Measurements from ENCODE around the gene NPAS3. TPM values are rescaled to one million over a fixed set of nuclear protein-coding genes. Genes with fewer than 3 reads are reported as not detected.

Gene NPAS3
- total and polyA plus RNA-seq, 5 donors from 2014 or later = not detected

GRCh38 chr14:33026850-33027430 lies 88.3 kb downstream of the NPAS3 start:
- H3K9me3 Mint-ChIP-seq = peaks cover 0 to 8% (median 2%) of the 10 kb centered on the region in 7 donors
- H3K36me3 Mint-ChIP-seq = no peaks in the 10 kb centered on the region
- no peaks in the 10 kb centered on the region for H3K36me3 ChIP-seq (ENCODE audit: control insufficient read depth, insufficient read depth, low read length)
- ATAC-seq (ENCODE audit: low read depth in 2 of 2) (no peak), DNase-seq (no peak)
- no peaks in the 10 kb centered on the region for H3K9me3 ChIP-seq (ENCODE audit: control insufficient read depth in 2 of 2, low read length in 2 of 2)
- no peak overlapping the region for H3K27ac ChIP-seq (ENCODE audit: insufficient read depth, low read length, poor library complexity, severe bottlenecking)
- no peaks in the 10 kb centered on the region for H3K27me3 Mint-ChIP-seq
- no peaks in the 10 kb centered on the region for H3K4me1 ChIP-seq (ENCODE audit: control insufficient read depth, insufficient read depth, low read length, poor library complexity, severe bottlenecking)
- H3K4me1 Mint-ChIP-seq = no peaks in the 10 kb centered on the region
- peak overlapping the region in 1 of 3 donors; percentile 28 for H3K27ac Mint-ChIP-seq
- H3K4me3 ChIP-seq (ENCODE audit: low read depth, low read length) = no peak overlapping the region
- no peak overlapping the region for H3K4me3 Mint-ChIP-seq
- H3K27me3 ChIP-seq (ENCODE audit: control insufficient read depth, insufficient read depth, low read length) = no peaks in the 10 kb centered on the region

GRCh38 chr14:33029511-33029910 lies 90.8 kb downstream of the NPAS3 start:
- H3K4me1 Mint-ChIP-seq = no peaks in the 10 kb centered on the region
- H3K36me3 ChIP-seq (ENCODE audit: control insufficient read depth, insufficient read depth, low read length) = no peaks in the 10 kb centered on the region

DNA sequence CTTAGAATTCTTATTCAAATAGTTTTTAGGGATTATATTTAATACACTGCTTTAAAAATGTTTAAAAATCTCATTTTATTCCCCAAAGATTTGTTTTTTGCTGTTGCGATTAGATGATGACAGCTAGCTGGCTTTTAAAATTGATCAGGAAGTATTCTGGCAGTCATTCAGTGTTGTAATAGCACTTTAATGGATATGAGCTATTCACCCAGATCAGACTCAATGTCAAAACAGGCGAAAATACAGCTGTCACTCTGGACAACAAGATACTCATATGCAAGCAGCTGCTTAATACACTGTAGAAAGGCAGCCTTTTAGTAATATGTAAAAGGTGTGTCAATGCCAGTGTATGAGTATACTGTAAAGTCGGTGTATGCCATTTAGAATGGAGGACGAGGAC lies 91.7 kb downstream of the NPAS3 start:
- Histone ChIP-seq H3K4me1 (ENCODE audit: control insufficient read depth, insufficient read depth, low read length, poor library complexity, severe bottlenecking) (no peaks in the 10 kb centered on the region), H3K9me3 (ENCODE audit: control insufficient read depth in 2 of 2, low read length in 2 of 2) (no peaks in the 10 kb centered on the region), H3K36me3 (ENCODE audit: control insufficient read depth, insufficient read depth, low read length) (no peaks in the 10 kb centered on the region), H3K27ac (ENCODE audit: insufficient read depth, low read length, poor library complexity, severe bottlenecking) (no peak overlapping the region), H3K27me3 (ENCODE audit: control insufficient read depth, insufficient read depth, low read length) (no peaks in the 10 kb centered on the region), H3K4me3 (ENCODE audit: low read depth, low read length) (no peak overlapping the region)
- Mint-ChIP-seq H3K27ac (no peak overlapping the region), H3K9me3 (peaks cover 0 to 8% (median 3%) of the 10 kb centered on the region in 7 donors), H3K36me3 (no peaks in the 10 kb centered on the region), H3K4me3 (no peak overlapping the region), H3K4me1 (no peaks in the 10 kb centered on the region), H3K27me3 (no peaks in the 10 kb centered on the region)
- ATAC-seq (ENCODE audit: low read depth in 2 of 2) = no peak
- DNase-seq = no peak

More at GRCh38 chr14:33029511-33029910, 90.8 kb downstream of the NPAS3 start:
- Mint-ChIP-seq H3K9me3 (peaks cover 0 to 8% (median 3%) of the 10 kb centered on the region in 7 donors), H3K27ac (no peak overlapping the region), H3K36me3 (no peaks in the 10 kb centered on the region), H3K27me3 (no peaks in the 10 kb centered on the region), H3K4me3 (no peak overlapping the region)
- DNase-seq = no peak
- no peaks in the 10 kb centered on the region for H3K9me3 ChIP-seq (ENCODE audit: control insufficient read depth in 2 of 2, low read length in 2 of 2)
- ATAC-seq (ENCODE audit: low read depth in 2 of 2) = no peak
- H3K4me3 ChIP-seq (ENCODE audit: low read depth, low read length) = no peak overlapping the region
- no peaks in the 10 kb centered on the region for H3K4me1 ChIP-seq (ENCODE audit: control insufficient read depth, insufficient read depth, low read length, poor library complexity, severe bottlenecking)
- no peak overlapping the region for H3K27ac ChIP-seq (ENCODE audit: insufficient read depth, low read length, poor library complexity, severe bottlenecking)
- H3K27me3 ChIP-seq (ENCODE audit: control insufficient read depth, insufficient read depth, low read length) = no peaks in the 10 kb centered on the region

- Histone ChIP-seq H3K27me3 (ENCODE audit: control insufficient read depth, insufficient read depth, low read length) (no peaks in the 10 kb centered on the region), H3K27ac (ENCODE audit: insufficient read depth, low read length, poor library complexity, severe bottlenecking) (no peak overlapping the region), H3K4me1 (ENCODE audit: control insufficient read depth, insufficient read depth, low read length, poor library complexity, severe bottlenecking) (no peaks in the 10 kb centered on the region), H3K36me3 (ENCODE audit: control insufficient read depth, insufficient read depth, low read length) (no peaks in the 10 kb centered on the region), H3K9me3 (ENCODE audit: control insufficient read depth in 2 of 2, low read length in 2 of 2) (no peaks in the 10 kb centered on the region), H3K4me3 (ENCODE audit: low read depth, low read length) (no peak overlapping the region)
- Mint-ChIP-seq H3K4me1 (peaks cover 0 to 1% (median 0%) of the 10 kb centered on the region in 4 donors), H3K9me3 (peaks cover 0 to 4% (median 0%) of the 10 kb centered on the region in 7 donors), H3K36me3 (no peaks in the 10 kb centered on the region), H3K4me3 (peak overlapping the region in 1 of 4 donors; percentile 61), H3K27me3 (no peaks in the 10 kb centered on the region), H3K27ac (no peak overlapping the region)
- no peak for ATAC-seq (ENCODE audit: low read depth in 2 of 2)
- no peak for DNase-seq
These were observed 96.9 kb downstream of the NPAS3 start for GRCh38 chr14:33035416-33036194.

- Mint-ChIP-seq H3K27me3 (no peaks in the 10 kb centered on the region), H3K9me3 (peaks cover 0 to 15% (median 3%) of the 10 kb centered on the region in 7 donors), H3K27ac (no peak overlapping the region), H3K4me1 (peaks cover 0 to 1% (median 0%) of the 10 kb centered on the region in 4 donors), H3K36me3 (no peaks in the 10 kb centered on the region), H3K4me3 (no peak overlapping the region)
- no peaks in the 10 kb centered on the region for H3K36me3 ChIP-seq (ENCODE audit: control insufficient read depth, insufficient read depth, low read length)
- DNase-seq (no peak), ATAC-seq (ENCODE audit: low read depth in 2 of 2) (no peak)
- no peak overlapping the region for H3K27ac ChIP-seq (ENCODE audit: insufficient read depth, low read length, poor library complexity, severe bottlenecking)
- H3K4me1 ChIP-seq (ENCODE audit: control insufficient read depth, insufficient read depth, low read length, poor library complexity, severe bottlenecking) = no peaks in the 10 kb centered on the region
- H3K4me3 ChIP-seq (ENCODE audit: low read depth, low read length) = no peak overlapping the region
- peaks cover 0 to 2% of the 10 kb centered on the region in 2 experiments for H3K9me3 ChIP-seq (ENCODE audit: control insufficient read depth in 2 of 2, low read length in 2 of 2)
- H3K27me3 ChIP-seq (ENCODE audit: control insufficient read depth, insufficient read depth, low read length) = no peaks in the 10 kb centered on the region
These were observed 100.6 kb downstream of the NPAS3 start for GRCh38 chr14:33039311-33039710.

GRCh38 chr14:33040372-33041140 lies 101.9 kb downstream of the NPAS3 start:
- Histone ChIP-seq H3K9me3 (ENCODE audit: control insufficient read depth in 2 of 2, low read length in 2 of 2) (peaks cover 2 to 9% of the 10 kb centered on the region in 2 experiments), H3K36me3 (ENCODE audit: control insufficient read depth, insufficient read depth, low read length) (no peaks in the 10 kb centered on the region), H3K27ac (ENCODE audit: insufficient read depth, low read length, poor library complexity, severe bottlenecking) (no peak overlapping the region), H3K27me3 (ENCODE audit: control insufficient read depth, insufficient read depth, low read length) (no peaks in the 10 kb centered on the region), H3K4me3 (ENCODE audit: low read depth, low read length) (no peak overlapping the region), H3K4me1 (ENCODE audit: control insufficient read depth, insufficient read depth, low read length, poor library complexity, severe bottlenecking) (no peaks in the 10 kb centered on the region)
- Mint-ChIP-seq H3K36me3 (no peaks in the 10 kb centered on the region), H3K4me3 (no peak overlapping the region), H3K4me1 (peaks cover 0 to 1% (median 0%) of the 10 kb centered on the region in 4 donors), H3K9me3 (peaks cover 0 to 27% (median 5%) of the 10 kb centered on the region in 7 donors), H3K27ac (no peak overlapping the region), H3K27me3 (no peaks in the 10 kb centered on the region)
- no peak for ATAC-seq (ENCODE audit: low read depth in 2 of 2)
- DNase-seq = peak in 1 of 3 donors; percentile 2

DNA sequence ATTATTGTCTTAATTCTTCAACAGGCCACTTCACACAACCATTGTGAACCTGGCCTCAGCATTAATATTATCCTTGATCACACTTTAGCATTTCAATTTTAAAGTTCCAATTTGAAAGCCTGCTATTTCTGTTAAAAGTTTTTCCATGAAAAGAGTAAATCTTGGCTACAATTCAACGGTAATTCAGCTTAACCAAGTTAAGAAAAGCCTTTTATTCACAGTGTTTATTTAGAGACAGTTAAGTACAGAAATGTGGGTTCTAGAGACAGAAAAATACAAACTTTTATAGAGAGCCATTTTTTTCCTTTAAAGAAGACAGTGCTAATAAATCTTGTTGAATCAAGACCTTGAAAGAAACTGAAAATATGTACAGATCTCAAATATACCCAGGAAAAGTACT lies 103.9 kb downstream of the NPAS3 start:
- Mint-ChIP-seq H3K4me3 (no peak overlapping the region), H3K4me1 (no peaks in the 10 kb centered on the region), H3K9me3 (peaks cover 2 to 33% (median 11%) of the 10 kb centered on the region in 7 donors), H3K27ac (no peak overlapping the region), H3K36me3 (no peaks in the 10 kb centered on the region), H3K27me3 (no peaks in the 10 kb centered on the region)
- no peaks in the 10 kb centered on the region for H3K36me3 ChIP-seq (ENCODE audit: control insufficient read depth, insufficient read depth, low read length)
- H3K4me1 ChIP-seq (ENCODE audit: control insufficient read depth, insufficient read depth, low read length, poor library complexity, severe bottlenecking) = no peaks in the 10 kb centered on the region
- no peak for DNase-seq
- H3K4me3 ChIP-seq (ENCODE audit: low read depth, low read length) = no peak overlapping the region
- ATAC-seq (ENCODE audit: low read depth in 2 of 2) = no peak
- no peaks in the 10 kb centered on the region for H3K27me3 ChIP-seq (ENCODE audit: control insufficient read depth, insufficient read depth, low read length)
- H3K9me3 ChIP-seq (ENCODE audit: control insufficient read depth in 2 of 2, low read length in 2 of 2) = peaks cover 2 to 9% of the 10 kb centered on the region in 2 experiments
- no peak overlapping the region for H3K27ac ChIP-seq (ENCODE audit: insufficient read depth, low read length, poor library complexity, severe bottlenecking)

Measured in CD4-positive, CD25-positive, alpha-beta regulatory T cell (primary cell).